GM12872 (cell line): ENCODE measurements around the gene FUT7.

Experiments used
- CTCF ChIP-seq: IDR thresholded peaks from 3 replicates; pipeline ENCODE4 v1.5.1; 2011; ENCODE audit warnings: low read depth, mild to moderate bottlenecking, low read length, moderate library complexity; ENCODE audit not compliant: insufficient read depth

Gene FUT7

DNA sequence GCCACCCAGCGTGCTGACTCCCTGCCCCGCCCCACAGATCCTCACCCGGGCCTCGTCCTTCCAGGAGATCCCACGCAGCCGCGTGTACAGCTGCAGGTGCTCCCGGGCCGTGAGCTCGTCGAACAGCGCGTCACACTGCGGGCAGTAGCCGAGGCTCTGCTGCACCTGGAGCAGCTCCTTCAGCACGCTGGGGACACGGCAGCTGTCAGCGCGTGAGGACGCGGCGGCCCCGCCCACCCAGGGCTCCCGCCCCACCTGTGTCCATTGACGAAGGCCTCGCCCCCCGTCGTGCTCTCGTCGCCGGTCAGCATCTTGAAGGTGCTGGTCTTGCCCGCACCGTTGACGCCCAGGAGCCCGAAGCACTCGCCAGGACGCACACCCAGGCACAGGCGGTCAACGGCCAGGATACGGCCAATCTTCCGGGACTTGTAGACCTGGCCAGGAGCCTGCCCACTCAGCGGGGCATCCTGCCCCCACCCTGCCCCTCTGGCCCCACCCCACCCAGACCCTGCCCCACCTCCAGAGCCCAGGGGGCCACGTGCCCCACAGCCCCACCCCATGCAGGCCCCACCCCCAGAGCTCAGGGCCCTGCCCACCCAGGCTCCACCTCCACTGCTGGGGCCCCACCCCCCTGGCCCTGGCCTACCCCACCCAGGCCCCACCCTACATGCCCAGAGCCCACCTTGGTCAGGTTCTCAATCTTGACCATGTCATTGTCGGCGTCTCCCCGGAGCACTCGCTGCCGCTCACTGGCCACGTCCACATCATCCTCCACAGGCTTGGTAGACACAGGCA, 21.8 kb downstream of the FUT7 start:
- no peak for TF ChIP-seq CTCF

GRCh38 chr9:137009217-137009616, 22.7 kb downstream of the FUT7 start:
- TF ChIP-seq CTCF = no peak

DNA sequence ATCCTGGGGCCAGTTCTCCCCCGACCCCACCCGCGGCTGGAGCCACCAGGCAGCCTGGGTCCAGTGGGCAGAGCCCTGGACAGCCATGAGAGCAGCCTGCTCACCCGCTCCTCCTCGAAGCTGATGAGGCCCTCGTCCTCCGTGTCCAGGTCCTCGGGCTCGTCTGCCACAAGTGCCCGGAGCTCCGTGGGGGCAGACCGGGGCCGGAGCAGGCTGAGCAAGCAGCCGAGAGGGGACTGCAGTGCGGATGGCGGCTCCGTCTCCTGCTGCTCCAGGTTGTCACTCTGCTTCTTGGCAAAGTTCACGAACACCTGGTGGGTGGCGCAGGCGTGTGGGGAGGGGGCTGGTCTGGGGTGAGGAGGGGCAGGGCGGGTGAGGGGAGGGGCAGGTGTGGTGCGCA, 23.6 kb downstream of the FUT7 start:
- TF ChIP-seq CTCF = no peak

GRCh38 chr9:137007816-137008270, 24.0 kb downstream of the FUT7 start:
- TF ChIP-seq CTCF = no peak

DNA sequence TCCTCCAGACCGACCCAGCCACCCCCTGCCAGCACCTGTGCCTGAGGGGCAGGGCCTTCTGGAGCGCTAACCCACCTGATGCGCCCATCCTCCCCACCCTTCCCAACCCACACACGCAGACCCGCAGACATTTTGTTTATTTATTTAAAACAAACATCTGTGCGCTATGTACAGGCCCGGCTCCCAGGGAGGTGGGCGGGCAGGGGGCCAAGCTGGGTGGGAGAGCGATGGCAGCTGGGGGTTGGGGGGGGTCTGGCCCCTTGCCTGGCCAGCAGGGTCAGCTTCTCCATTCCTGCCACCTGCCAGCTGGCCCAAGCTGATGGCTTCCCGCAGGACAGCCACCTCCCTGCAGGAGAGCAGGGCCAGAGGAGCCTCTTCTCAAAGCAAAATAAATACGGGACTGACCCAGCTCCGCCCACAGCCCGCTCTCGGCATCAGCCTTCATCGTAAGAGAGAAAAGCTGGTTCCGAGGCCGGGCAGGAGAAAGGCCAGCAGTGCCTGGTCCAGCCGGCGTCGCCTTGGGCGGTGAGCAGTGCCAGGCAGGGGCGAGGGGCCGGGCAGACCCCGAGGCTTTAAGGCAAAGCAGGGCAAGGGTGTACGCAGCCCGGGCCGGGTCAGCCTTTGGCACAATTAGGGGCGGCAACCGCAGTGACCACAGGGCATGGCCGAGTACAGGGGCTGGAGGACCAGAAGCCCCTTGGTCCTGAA, 24.6 kb downstream of the FUT7 start:
- TF ChIP-seq CTCF = no peak

- TF ChIP-seq CTCF = no peak
Measured at GRCh38 chr9:137006116-137007003, 25.5 kb downstream of the FUT7 start.

- TF ChIP-seq CTCF = 0 out of 3 replicates have a peak, but pooled peaks have one; percentile 24
Measured at GRCh38 chr9:137004285-137004684, 27.6 kb downstream of the FUT7 start.
